ENCODE measurements around the gene ITGB6.

ITGB6 gene

GRCh38 chr2:160221391-160222276 lies 21.6 kb upstream of the ITGB6 start:
- DNase-seq, result no peak

DNA sequence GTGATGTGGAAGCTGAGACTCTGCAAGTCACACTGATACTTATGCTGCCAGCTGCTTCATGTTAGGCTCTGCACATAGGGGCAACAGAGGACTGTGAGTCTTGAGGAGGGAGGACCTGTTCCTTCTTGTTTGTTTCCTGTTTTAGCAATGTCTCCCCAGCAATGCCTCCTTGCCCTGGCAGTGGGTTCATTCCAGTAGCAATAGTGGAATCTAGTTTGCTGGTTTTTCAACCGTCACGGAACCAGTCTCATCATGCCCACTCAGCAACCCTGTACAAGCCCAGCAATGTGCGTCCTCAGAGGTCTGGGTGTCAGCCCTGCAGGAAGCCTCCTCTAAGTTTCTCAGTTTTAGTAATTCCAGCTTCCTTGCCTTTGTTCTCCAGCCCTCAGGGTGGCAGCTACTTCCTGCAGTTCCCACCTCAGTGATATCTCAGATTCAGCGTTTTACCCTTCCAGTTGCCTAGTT lies 20.5 kb upstream of the ITGB6 start:
- peak; percentile 57 to 70 for DNase-seq

DNA sequence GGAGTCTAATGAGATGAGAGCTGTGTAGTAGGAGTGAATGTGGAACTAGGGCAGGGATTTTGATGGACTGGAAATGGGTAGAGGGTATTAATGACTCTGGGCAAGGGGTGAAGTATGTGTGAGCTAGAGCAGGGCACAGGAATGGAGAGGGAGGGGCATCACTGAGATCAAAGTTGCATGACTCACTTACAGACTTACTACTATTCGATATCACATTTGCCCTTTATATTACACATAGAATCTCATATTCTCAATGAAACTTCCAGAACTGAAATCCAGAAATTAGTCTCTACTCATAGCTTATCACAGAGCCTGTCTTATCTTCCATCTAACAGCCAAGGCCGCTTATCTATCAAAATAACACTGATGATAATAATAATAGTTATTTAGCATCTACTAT lies 20.0 kb upstream of the ITGB6 start:
- no peak for DNase-seq

DNA sequence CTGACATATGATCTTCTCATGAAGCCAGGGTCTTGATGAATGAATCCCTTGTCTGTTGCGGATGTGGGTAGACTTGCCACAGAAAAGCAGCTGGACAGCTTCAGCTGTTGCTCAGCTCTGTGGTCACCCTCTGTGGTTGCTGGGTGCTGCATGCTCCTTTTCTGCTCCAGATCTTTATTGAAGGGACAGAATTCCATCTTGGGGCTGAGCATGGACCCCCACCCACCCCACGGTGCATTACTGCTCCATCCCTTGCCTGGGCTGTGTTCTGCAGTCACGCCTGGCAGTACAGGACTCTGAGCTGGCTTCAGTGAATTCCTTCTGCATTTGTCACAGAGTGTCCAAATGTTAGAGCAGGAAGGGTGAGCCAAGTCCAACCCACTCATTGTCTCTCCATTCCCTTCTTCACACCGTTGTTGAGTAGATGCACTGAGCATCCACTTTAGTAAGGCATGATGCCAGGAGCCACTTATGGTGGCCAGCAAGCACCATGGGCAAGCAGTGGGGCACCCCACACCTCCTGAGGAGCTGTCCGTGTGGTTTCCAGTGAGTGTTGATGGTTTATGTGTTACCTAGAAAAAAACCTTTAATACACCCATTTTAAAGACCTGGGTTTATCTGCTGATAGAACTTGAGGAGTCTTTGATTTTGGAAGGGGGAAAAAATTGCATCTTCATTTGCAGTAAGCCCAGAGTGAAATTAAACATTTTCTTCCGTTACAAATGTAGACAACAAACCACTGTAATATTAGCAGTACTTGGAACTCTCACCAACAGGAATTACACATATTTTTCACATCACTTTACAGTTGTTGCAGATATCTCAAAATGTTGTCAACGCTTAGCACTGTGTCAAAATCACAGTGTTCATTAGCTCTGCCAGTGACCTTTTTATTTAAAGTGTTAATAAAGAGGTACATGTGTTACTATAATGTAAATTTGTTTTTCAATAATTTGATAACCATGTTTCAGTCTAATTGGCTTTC lies 14.7 kb upstream of the ITGB6 start:
- no peak for DNase-seq

- no peak for DNase-seq
Measured at GRCh38 chr2:160213511-160213910, 13.4 kb upstream of the ITGB6 start.

DNA sequence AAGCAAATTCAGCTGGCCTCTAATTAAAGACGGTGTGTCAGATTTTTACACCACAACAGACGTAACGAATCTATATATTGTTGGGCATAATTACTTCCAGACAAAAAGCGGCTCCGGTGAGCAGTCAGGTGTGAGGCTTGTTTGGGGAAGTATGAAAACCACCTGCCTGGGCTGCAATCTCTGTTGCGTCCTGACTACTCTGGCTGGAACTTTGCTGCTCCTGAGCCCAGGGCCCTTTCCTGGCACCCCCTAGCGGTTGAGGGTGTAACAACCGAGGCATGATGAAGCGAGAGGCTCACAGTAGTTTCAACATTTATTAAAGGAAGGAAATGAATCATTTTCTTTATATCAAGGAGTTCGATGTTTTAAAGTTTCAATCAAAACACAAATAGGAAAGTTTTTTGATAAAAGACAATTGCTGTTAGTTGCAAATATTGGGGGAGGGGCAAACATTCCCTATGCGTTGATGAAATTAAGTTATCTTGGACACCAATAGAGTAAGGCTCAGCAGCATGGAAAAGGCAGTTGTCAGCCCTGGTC lies 10.6 kb upstream of the ITGB6 start:
- peak; percentile 79 to 85 for DNase-seq

DNA sequence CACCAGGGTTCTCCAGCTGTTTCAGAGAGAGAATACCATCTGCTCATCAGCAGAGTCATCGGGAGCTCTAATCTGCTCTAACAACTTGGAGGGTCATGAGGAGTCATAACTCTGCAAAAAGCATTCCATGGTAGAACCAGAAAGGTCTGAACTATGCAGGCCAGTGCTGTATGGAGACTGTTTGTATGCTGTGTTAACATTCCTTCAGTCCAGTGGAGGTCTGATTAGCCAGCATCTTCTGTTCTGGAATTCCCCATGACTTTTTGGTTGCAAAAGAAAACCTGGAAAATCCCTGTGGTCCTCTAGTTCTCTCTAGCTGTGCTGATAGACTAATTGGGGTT lies 9.4 kb upstream of the ITGB6 start:
- no peak for DNase-seq

GRCh38 chr2:160208655-160209515 lies 8.8 kb upstream of the ITGB6 start:
- DNase-seq, result no peak

GRCh38 chr2:160207804-160208654 lies 8.0 kb upstream of the ITGB6 start:
- DNase-seq, result peak in 1 of 2 experiments; percentile 42

GRCh38 chr2:160207271-160207670 lies 7.2 kb upstream of the ITGB6 start:
- no peak for DNase-seq

DNA sequence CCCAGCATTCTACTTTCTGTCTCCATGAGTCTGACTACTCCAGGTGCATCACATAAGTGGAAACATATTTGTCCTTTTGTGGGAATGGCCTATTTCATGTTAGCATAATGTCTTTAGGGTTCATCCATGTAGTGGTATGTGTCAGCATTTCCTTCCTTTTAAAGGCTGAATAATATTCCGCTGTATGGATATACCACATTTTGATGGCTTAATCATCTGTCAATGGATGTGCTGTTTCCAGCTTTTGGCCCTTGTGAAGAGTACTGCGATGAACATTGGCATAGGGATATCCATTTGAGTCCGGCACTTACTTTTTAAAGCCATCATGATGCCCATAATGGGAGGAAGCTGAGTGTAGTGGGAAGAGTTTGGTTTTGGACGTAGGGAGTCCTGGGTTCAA lies 6.4 kb upstream of the ITGB6 start:
- DNase-seq, result no peak

DNA sequence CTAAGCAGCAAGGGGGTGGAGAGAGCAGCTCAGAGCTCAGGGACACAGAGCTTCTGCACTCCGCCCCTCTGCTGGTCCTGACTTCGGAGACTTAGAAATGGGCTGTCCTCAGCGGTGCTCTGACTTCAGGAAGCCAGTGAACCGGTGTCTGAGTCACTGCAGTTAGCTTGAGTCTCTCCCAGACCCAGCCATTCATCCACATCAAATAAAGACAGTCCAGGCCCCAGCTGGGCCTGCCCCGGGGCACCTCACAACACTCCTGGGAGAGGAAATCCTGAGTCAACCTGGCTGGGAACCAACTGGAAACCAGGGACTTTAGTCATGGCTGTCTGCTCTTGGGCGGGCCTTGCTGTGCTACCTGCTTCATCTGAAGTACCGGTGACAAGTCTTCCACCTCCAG lies 5.4 kb upstream of the ITGB6 start:
- no peak for DNase-seq

DNA sequence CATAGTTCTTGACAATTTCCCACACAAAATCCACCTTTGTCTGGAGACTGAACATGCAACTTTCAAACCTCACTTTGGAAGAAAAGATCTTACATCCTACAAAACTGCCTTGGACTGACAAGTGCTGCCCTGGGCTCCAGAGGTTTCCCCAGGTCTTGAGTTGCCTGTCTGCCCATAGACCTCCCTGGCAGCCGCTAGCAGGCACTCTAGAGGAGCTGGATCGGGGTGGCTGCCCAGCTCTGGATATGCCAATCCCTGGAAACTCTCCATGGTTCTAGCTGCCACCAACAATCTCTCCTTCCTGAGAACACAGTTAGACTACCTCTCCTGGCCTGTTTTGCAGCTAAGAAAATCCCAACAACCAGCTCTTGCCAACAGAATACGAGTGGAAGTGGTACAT lies 3.4 kb upstream of the ITGB6 start:
- DNase-seq, result no peak

DNA sequence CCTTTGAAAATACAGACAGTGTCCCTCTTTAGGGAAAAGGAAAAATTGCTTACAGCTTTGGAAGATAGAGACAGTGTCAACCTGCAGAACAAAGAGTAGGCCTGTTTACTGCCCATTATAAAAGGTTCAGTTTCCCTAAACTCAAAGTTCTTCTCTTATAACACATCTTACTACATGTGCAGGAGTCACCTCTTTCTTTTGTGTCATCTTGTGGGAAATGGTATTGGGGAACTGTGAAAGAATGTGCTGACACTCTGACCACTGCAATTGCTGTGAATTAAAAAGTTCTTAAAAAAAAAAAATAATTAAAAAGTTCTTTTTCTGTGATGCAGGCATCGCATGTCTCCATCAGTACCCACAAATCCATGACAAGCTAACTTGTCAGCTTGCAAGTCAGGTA lies 2.9 kb upstream of the ITGB6 start:
- no peak for DNase-seq

GRCh38 chr2:160201849-160202539 lies 1.9 kb upstream of the ITGB6 start:
- DNase-seq, result no peak

- no peak for DNase-seq
Measured at GRCh38 chr2:160200921-160201320, 849 bp upstream of the ITGB6 start.

DNA sequence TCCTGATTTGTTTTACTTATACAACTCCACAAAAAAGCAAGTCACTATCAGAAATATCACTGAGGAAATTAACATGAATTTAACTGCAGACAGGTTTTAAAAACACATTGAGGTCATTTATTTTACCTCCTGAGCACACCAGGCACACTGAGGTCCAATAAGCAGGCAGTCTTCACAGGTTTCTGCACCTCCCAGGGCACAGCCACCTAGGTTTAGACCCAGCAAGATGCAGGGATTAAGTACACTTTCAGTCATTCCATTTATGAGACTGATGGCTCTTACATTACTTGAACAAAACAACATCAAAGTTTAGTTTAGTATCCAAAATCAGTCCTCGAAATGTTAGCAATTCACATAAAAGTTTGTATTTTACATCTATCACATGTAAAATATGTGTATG lies 1.0 kb downstream of the ITGB6 start:
- DNase-seq, result no peak

DNA sequence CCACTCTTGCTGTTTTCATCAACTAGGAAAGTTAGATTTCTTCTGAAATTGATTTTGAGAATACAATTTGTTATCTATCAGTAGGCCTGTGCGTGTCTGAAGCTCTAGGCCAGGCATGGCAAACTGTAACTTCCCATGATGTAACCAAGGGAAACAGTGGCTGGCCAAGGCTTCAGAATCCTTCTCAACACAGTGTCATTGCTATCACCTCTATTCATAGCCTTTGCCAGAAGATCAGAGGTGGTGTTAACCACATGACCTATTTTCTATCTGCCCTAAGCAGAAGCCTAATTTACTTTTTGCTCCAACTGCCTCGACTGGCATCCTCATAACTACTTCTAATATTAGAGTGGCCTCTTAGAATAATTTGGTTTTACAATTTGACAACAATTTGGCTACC lies 2.5 kb downstream of the ITGB6 start:
- no peak for DNase-seq

- DNase-seq, result no peak
Measured at GRCh38 chr2:160194946-160195345, 5.1 kb downstream of the ITGB6 start.

GRCh38 chr2:160194351-160194750 lies 5.7 kb downstream of the ITGB6 start:
- DNase-seq, result no peak
